Right renal cortex interstitium (tissue), 3 donors: ENCODE measurements around the gene HMSD. TPM values are rescaled to one million over a fixed set of nuclear protein-coding genes. Genes with fewer than 3 reads are reported as not detected.

Source experiments
- DNase-seq, 3 donors: peaks; one replicate each; pipeline ENCODE4 v3.0.0-alpha.2; 2013; ENCODE audit warnings: low read depth in 3 of 3, low spot score in 2 of 3
- polyA plus RNA-seq, 3 donors: library from polyadenylated mRNA; unstranded; fragments of 120-200 nt; gene quantifications; one replicate each; pipeline ENCODE4 v1.2.1, GENCODE V29; 2013; ENCODE audit not compliant: insufficient read length in 3 of 3

Gene HMSD
- polyA plus RNA-seq, 3 donors = 0.78 to 2.2 (median 1.6) TPM

- no peak for DNase-seq
These were observed 4.7 kb downstream of the HMSD start for GRCh38 chr18:63953811-63954210.

- no peak for DNase-seq
These were observed 7.7 kb downstream of the HMSD start for GRCh38 chr18:63956755-63957154.

- DNase-seq = no peak
These were observed 11.8 kb downstream of the HMSD start for GRCh38 chr18:63960891-63961290.

GRCh38 chr18:63961435-63961980 lies 12.4 kb downstream of the HMSD start:
- no peak for DNase-seq

GRCh38 chr18:63962137-63962536 lies 13.0 kb downstream of the HMSD start:
- no peak for DNase-seq

- no peak for DNase-seq
These were observed 14.6 kb downstream of the HMSD start for GRCh38 chr18:63963615-63964256.

- no peak for DNase-seq
These were observed 15.8 kb downstream of the HMSD start for GRCh38 chr18:63964908-63965307.

- DNase-seq = no peak
These were observed 16.7 kb downstream of the HMSD start for GRCh38 chr18:63965716-63966330.

- peak; percentile 81 to 85 (median 83) for DNase-seq
These were observed 21.1 kb downstream of the HMSD start, which contains the start of gene SERPINB8 for GRCh38 chr18:63969942-63970808. Gene SERPINB8 (plus strand): TSS chr18:63970081. CDS start chr18:63978309, 8,228 bp downstream.

GRCh38 chr18:63970809-63971205 lies 21.7 kb downstream of the HMSD start:
- no peak for DNase-seq

GRCh38 chr18:63971320-63972001 lies 22.4 kb downstream of the HMSD start:
- no peak for DNase-seq

- DNase-seq = no peak
These were observed 22.9 kb downstream of the HMSD start for GRCh38 chr18:63972002-63972376.

- DNase-seq = no peak
These were observed 25.9 kb downstream of the HMSD start for GRCh38 chr18:63974991-63975390.

- no peak for DNase-seq
These were observed 26.5 kb downstream of the HMSD start for GRCh38 chr18:63975628-63976027.

- no peak for DNase-seq
These were observed 27.9 kb downstream of the HMSD start for GRCh38 chr18:63977040-63977439.

GRCh38 chr18:63979409-63979920 lies 30.4 kb downstream of the HMSD start:
- peak in 2 of 3 donors; percentile 44 to 63 for DNase-seq

GRCh38 chr18:63980027-63980426 lies 30.9 kb downstream of the HMSD start:
- no peak for DNase-seq

GRCh38 chr18:63980896-63981460 lies 31.9 kb downstream of the HMSD start:
- DNase-seq = no peak

- DNase-seq = no peak
These were observed 32.6 kb downstream of the HMSD start for GRCh38 chr18:63981719-63982118.

GRCh38 chr18:63982361-63982760 lies 33.3 kb downstream of the HMSD start:
- DNase-seq = no peak
